DMS79 (cell line): ENCODE results near the gene OR2A12.
A peak's percentile ranks its signal among the peaks of the same experiment; 100 is the strongest.
"Not testable (repeated sequence)": the region's sequence is repeated elsewhere in the genome, so short reads cannot be mapped to it uniquely, and the experiment has no call there.

Experiments
- DNase-seq: peaks from one replicate; lab custom pipeline; 2025; lab: John Stamatoyannopoulos, UW

The OR2A12 gene

DNA sequence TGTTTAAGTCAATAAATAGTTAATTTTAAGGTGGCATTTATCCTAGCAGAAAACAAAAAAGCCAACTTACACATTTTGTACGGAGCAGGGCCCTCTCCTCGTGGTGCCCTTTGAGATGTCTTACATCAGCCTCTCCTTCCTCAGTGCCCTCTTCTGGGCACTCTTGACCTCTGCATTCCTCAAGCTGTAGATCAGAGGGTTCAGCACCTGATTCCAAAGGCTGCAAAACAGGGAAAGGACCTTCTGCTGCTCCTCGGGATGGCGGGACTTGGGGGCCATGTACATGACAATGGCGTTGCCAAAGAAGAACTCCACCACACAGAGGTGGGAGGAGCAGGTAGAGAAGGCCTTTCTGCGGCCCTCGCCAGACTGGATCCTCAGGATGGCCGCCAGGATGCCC lies 32.3 kb downstream of the OR2A12 start:
- DNase-seq: no peak

DNA sequence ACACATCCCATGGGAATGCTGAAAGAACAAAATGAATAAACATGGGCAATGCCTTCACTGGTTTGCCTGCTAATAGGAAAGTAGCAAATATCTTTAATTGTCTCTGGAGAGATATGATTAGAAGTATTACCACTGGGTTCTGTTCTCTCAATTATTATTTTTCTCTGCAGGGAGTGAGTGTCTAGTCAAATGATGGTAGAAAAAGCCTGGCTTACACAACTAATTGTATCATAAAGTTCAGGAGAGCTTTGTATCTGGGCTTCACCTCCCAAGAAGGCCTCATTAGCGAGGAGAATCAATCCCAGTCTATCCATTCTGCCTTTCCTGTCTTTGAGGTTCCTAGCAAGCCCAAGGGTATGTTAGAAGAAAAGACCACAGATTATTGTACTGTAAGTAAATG lies 36.8 kb downstream of the OR2A12 start, which contains the start of gene OR2A14:
OR2A14 (plus strand) TSS at position 301 of the 400 bp plus-strand sequence. CDS start 5,937 bp downstream, outside the sequence.
- DNase-seq: no peak

DNA sequence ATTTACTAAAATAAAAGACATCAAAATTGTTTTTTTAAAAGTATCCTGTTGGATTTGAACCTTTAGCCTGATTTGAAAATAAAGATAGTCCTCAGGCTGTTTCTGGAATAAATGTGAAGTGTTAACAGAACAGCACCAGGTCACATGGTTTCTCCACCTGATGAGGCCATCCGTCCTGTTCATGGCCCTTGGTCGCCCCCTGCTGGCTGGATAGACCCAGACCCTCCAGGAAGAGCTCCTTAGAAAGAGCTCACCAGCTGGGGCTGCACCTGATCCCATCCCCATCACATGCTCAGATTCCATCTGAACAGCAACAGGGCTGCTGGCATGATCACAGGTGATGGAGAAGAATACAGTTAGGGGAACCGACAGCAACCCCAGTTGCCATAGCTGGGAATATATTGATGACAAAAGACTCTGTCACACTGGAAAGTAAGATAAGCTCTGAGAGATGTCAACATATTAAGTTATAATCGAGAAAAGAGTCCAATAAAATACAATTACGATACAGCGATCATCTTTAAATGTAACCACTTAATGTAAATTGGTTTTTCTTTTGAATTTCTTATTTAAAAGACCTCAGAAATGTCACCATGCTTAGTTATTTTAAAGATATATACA lies 41.7 kb downstream of the OR2A12 start:
- peak; percentile 45 for DNase-seq

DNA sequence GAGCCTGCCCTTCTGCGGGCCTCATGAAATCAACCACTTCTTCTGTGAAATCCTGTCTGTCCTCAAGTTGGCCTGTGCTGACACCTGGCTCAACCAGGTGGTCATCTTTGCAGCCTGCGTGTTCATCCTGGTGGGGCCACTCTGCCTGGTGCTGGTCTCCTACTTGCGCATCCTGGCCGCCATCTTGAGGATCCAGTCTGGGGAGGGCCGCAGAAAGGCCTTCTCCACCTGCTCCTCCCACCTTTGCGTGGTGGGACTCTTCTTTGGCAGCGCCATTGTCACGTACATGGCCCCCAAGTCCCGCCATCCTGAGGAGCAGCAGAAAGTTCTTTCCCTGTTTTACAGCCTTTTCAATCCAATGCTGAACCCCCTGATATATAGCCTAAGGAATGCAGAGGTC lies 43.5 kb downstream of the OR2A12 start:
- not testable (repeated sequence) for DNase-seq

DNA sequence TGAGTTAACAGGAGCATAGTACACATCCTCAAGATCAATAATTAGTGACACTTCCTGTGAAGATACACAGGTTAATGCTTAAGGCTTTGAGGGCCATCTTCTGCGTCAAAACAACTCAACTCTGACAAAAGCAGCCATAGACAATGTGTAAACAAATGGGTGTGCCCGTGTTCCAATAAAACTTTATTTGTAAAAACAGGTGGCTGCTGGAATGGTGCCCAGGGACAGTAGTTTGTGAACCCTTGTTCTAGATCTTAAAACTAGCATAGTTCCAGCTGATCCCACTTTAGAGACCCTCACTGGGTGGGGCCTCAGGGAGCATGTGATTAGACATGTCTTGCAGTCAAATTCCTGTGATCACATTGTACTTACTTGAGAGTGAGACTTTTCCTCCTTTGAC lies 44.7 kb downstream of the OR2A12 start:
- DNase-seq: no peak

DNA sequence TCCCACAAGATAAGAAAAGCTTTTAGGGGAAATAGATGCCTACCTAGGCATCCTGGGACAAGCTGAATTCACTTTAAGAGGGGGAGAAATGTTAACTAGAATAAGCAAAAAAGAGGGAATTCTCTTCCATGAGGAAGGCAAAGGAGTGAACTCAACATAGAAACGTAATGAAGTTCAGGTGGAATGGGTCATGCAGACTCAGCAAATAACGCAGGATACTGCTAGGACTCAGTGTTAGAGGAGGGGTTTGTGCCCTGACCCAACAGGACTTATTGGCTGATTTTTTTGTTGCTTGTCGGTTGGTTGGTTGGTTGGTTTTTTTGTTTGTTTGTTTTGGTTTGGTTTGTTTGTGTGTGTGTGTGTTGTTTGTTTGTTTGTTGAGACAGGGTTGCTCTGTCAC lies 46.2 kb downstream of the OR2A12 start:
- DNase-seq: no peak

DNA sequence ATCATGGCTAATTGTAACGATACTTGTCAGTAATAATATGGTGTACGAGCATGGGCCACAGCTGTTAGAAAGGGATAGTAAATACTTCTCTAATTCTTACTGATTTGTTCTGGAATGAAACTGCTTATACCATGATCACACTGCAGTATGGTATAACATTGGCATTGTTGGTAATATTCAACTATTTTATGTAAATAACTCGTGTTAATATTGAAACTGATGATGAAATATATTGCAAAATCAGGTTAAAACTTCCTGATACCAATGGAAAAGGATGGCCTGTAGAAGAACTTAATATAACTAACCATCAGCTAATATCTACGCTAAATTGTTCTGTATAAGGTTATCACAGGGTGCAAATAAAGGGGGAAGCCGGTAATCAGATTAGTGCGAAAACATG lies 47.2 kb downstream of the OR2A12 start:
- no peak for DNase-seq

DNA sequence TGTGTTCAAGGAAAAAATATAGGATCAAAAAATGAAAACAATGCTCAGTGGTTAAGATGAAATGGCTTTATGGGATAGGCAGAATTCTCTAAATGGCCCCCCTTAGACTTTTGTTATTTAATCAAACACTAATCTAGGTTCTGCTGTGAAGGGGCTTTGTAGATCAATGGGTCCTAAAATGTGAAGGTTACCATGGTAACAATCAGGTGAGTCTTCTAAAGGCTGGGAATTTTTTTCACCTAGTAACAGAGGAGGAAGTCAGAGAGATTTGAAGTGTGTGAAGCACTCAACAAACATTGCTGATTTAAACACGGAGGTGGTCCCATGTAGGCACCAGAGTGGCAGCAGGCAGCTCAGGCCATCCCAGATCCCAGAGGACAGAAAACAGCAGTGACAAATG lies 48.0 kb downstream of the OR2A12 start:
- no peak for DNase-seq

DNA sequence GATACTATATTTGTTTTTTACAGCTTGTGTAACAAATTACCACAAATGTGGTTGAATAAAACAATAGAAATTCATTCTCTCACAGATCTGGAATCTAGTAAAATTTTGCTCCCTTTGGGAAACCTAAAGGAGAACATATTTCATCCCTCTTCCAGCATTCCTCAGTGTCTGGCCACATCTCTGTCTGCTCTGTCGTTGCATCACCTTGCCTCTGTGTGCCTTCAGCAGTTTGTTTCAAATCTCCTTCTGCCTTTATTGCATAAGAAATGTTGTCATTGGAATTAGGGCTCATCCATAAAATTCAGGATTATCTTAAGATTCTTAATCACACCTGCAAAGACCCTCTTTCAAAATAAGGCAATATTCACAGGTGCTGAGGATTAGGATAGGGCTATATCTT lies 51.4 kb downstream of the OR2A12 start:
- no peak for DNase-seq

DNA sequence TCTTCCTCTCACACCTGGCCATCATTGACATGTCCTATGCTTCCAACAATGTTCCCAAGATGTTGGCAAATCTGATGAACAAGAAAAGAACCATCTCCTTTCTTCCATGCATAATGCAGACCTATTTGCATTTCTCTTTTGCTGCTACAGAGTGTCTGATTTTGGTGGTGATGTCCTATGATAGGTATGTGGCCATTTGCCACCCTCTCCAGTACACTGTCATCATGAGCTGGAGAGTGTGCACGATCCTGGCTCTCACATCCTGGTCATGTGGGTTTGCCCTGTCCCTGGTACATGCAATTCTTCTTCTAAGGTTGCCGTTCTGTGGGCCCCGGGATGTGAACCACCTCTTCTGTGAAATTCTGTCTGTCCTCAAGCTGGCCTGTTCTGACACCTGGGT lies 56.1 kb downstream of the OR2A12 start:
- no peak for DNase-seq

DNA sequence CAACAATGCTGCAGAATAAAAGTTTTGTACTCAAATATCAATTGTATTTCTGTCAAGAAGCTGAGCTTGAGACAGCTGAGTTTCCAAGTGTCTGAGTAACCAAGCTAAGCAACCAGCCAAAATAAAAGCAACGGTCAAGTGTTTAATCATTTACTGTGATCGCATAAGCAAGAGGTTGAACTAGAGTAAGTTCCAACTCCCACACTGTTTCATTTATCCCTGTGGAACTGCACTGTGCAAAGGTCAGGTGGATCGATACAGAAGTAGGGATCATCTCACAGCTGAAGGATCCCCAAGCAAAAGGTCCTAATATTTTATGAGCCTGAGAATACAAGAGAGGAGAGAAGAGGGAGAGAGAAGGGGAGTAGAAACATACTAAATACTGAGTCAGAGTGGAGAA lies 58.3 kb downstream of the OR2A12 start:
- no peak for DNase-seq

DNA sequence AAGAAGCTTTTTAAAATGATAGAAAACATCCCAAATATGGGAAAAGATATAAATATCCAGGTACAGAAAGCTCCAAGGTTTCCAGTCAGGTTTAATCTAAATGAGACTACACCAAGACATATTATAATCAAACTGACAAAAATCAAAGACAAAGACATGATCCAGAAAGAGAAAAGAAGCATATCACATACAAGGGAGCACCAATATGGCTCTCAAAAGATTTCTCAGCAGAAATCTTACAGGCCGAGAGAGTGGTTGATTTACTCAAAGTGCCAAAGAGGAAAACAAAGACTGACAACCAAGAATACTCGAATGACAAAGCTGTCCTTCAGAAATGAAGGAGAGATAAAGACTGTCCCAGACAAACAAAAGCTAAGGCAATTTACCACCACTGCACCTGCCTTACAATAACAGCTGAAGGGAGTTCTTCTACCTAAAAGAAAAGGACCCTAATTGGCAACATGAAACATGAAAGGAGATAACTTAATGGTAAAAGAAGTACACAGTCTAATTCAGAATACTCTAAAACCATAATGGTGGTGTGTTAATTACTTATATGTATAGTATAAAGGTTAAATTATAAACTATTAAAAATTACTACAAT lies 62.2 kb downstream of the OR2A12 start:
- DNase-seq: no peak
